Peyer's patch (tissue), 4 donors: ENCODE results near the gene ZNF444. TPM values are rescaled to one million over a fixed set of nuclear protein-coding genes. Genes with fewer than 3 reads are reported as not detected.

ENCODE experiments used
- DNase-seq, 3 donors: peaks; one replicate each; pipeline ENCODE4 v3.0.0-alpha.2; 2017 to 2019
- H3K27ac ChIP-seq, 4 donors: fragments of 200-600 bp; sonication (generic); one replicate each; pipeline ENCODE4 v1.5.1; 2016 to 2019
- H3K27me3 ChIP-seq, 2 donors: fragments of 200-600 bp; sonication (generic); one replicate each; pipeline ENCODE4 v1.5.1; 2019
- H3K36me3 ChIP-seq, 3 donors: fragments of 200-600 bp; sonication (generic); one replicate each; pipeline ENCODE4 v1.5.1; 2016 to 2019
- H3K4me1 ChIP-seq, 4 donors: fragments of 200-600 bp; sonication (generic); one replicate each; pipeline ENCODE4 v1.5.1; 2016 to 2019
- H3K4me3 ChIP-seq, 4 donors: fragments of 200-600 bp; sonication (generic); 1 replicate in 3 of 4; 2 replicates in 1 of 4; pipeline ENCODE4 v1.5.1; 2016 to 2019; ENCODE audit warnings: mild to moderate bottlenecking in 1 of 4
- H3K9me3 ChIP-seq, 4 donors: fragments of 200-600 bp; sonication (generic); one replicate each; pipeline ENCODE4 v1.5.1; 2016 to 2019; ENCODE audit warnings: mild to moderate bottlenecking in 1 of 4
- CTCF ChIP-seq, 6 experiments: fragments of 450-650 bp in 4 of 6; fragments of 200-600 bp in 2 of 6; sonication (generic) in 1 of 6; IDR thresholded peaks; one replicate each; pipeline ENCODE4 v1.5.1; 2017 to 2019; ENCODE audit warnings: antibody characterized with exemption in 6 of 6, mild to moderate bottlenecking in 3 of 6, moderate library complexity in 1 of 6
- POLR2A ChIP-seq, 2 donors: fragments of 450-650 bp; IDR thresholded peaks; one replicate each; pipeline ENCODE4 v1.5.1; 2017; ENCODE audit warnings: antibody characterized with exemption in 2 of 2, mild to moderate bottlenecking in 2 of 2, moderate library complexity in 2 of 2
- total RNA-seq, 4 donors: library from RNA; depleted of rRNA; stranded (reverse); fragments of >200 nt; gene quantifications; one replicate each; pipeline ENCODE4 v1.1.0, GENCODE V29; 2016

ZNF444 gene
- total RNA-seq = 10 to 100 TPM; 22.1 to 49.9 (median 33.2) TPM

- Histone ChIP-seq H3K36me3 (no peaks in the 10 kb centered on the region), H3K4me1 (peaks cover 0 to 23% (median 2%) of the 10 kb centered on the region in 4 donors), H3K4me3 (peak within 1 kb of the TSS; percentile 50 to 71 (median 62)), H3K9me3 (no peaks in the 10 kb centered on the region), H3K27ac (peak within 1 kb of the TSS; percentile 67 to 86 (median 83)), H3K27me3 (no peaks in the 10 kb centered on the region)
- peak; percentile 98 to 100 (median 99) for DNase-seq
- TF ChIP-seq CTCF (IDR thresholded peaks at IDR 0.05) = no peak
- TF ChIP-seq POLR2A (IDR thresholded peaks at IDR 0.05) = peak in 1 of 2 donors; percentile 32
Measured at GRCh38 chr19:56140583-56141416, at the start of gene ZNF444. TSS of gene ZNF444 (plus strand) at chr19:56141287. CDS start at chr19:56146912, 5,625 bp downstream.

GRCh38 chr19:56091751-56092546 lies 49.1 kb upstream of the ZNF444 start:
- Histone ChIP-seq H3K36me3 (peaks cover 0 to 60% (median 0%) of the 10 kb centered on the region in 3 donors), H3K4me1 (no peaks in the 10 kb centered on the region), H3K27ac (no peak overlapping the region), H3K9me3 (no peaks in the 10 kb centered on the region), H3K4me3 (no peak overlapping the region), H3K27me3 (no peaks in the 10 kb centered on the region)
- TF ChIP-seq CTCF (IDR thresholded peaks at IDR 0.05) = no peak
- TF ChIP-seq POLR2A (IDR thresholded peaks at IDR 0.05) = no peak
- DNase-seq = peak in 1 of 3 donors; percentile 35

GRCh38 chr19:56092685-56093631 lies 48.1 kb upstream of the ZNF444 start:
- Histone ChIP-seq H3K36me3 (peaks cover 0 to 53% (median 0%) of the 10 kb centered on the region in 3 donors), H3K4me1 (no peaks in the 10 kb centered on the region), H3K9me3 (no peaks in the 10 kb centered on the region), H3K27ac (no peak overlapping the region), H3K27me3 (no peaks in the 10 kb centered on the region), H3K4me3 (no peak overlapping the region)
- TF ChIP-seq POLR2A (IDR thresholded peaks at IDR 0.05) (no peak), CTCF (IDR thresholded peaks at IDR 0.05) (no peak)
- no peak for DNase-seq

- Histone ChIP-seq H3K27ac (no peak overlapping the region), H3K4me3 (no peak overlapping the region), H3K27me3 (no peaks in the 10 kb centered on the region), H3K36me3 (peaks cover 0 to 47% (median 0%) of the 10 kb centered on the region in 3 donors), H3K4me1 (no peaks in the 10 kb centered on the region), H3K9me3 (no peaks in the 10 kb centered on the region)
- TF ChIP-seq POLR2A (IDR thresholded peaks at IDR 0.05) = no peak
- no peak for TF ChIP-seq CTCF (IDR thresholded peaks at IDR 0.05)
- no peak for DNase-seq
Measured at GRCh38 chr19:56094449-56094848, 46.6 kb upstream of the ZNF444 start.

- peaks cover 0 to 52% (median 0%) of the 10 kb centered on the region in 3 donors for H3K36me3 ChIP-seq
- TF ChIP-seq POLR2A (IDR thresholded peaks at IDR 0.05) (no peak), CTCF (IDR thresholded peaks at IDR 0.05) (no peak)
- H3K4me1 ChIP-seq = no peaks in the 10 kb centered on the region
- no peak overlapping the region for H3K4me3 ChIP-seq
- H3K27me3 ChIP-seq = no peaks in the 10 kb centered on the region
- DNase-seq = no peak
- no peaks in the 10 kb centered on the region for H3K9me3 ChIP-seq
- no peak overlapping the region for H3K27ac ChIP-seq
Measured at GRCh38 chr19:56096665-56097064, 44.4 kb upstream of the ZNF444 start.
